Astrocyte (in vitro differentiated cells and primary cell): Measurements from ENCODE around the gene IFNL2. TPM values are rescaled to one million over a fixed set of nuclear protein-coding genes. Genes with fewer than 3 reads are reported as not detected.
A peak's percentile ranks its signal among the peaks of the same experiment; 100 is the strongest.

ENCODE experiments used
- DNase-seq: peaks from one replicate; pipeline ENCODE4 v3.0.0-alpha.2; 2010; ENCODE audit warnings: low read depth
- FAIRE-seq: peaks from 2 replicates; lab custom pipeline; 2011; peaks lifted over from hg19 to GRCh38; lab: Jason Lieb, UNC
- H2AFZ ChIP-seq: 2 replicates; pipeline ENCODE4 v1.6.0; 2012; ENCODE audit warnings: low read depth, low read length, inconsistent platforms
- H3K27ac ChIP-seq: 2 replicates; pipeline ENCODE4 v1.5.1; 2011; ENCODE audit warnings: low read depth, low read length, inconsistent platforms
- H3K27me3 ChIP-seq: 2 replicates; pipeline ENCODE4 v1.6.0; 2011; ENCODE audit warnings: low read length, inconsistent platforms; ENCODE audit not compliant: insufficient read depth
- H3K36me3 ChIP-seq: 2 replicates; pipeline ENCODE4 v1.5.1; 2011; ENCODE audit warnings: low read length, inconsistent platforms; ENCODE audit not compliant: insufficient read depth
- H3K4me1 ChIP-seq: 2 replicates; pipeline ENCODE4 v1.5.1; 2011; ENCODE audit warnings: low read length, inconsistent platforms; ENCODE audit not compliant: insufficient read depth
- H3K4me2 ChIP-seq: 2 replicates; pipeline ENCODE4 v1.6.0; 2012; ENCODE audit warnings: low read length, inconsistent platforms
- H3K4me3 ChIP-seq: 2 replicates; pipeline ENCODE4 v1.5.1; 2011; ENCODE audit warnings: low read depth, mild to moderate bottlenecking, low read length, inconsistent platforms; ENCODE audit not compliant: insufficient read depth
- H3K79me2 ChIP-seq: 2 replicates; pipeline ENCODE4 v1.6.0; 2012; ENCODE audit warnings: mild to moderate bottlenecking, low read length, inconsistent platforms; ENCODE audit not compliant: insufficient read depth
- H3K9ac ChIP-seq: 2 replicates; pipeline ENCODE4 v1.6.0; 2012; ENCODE audit warnings: mild to moderate bottlenecking, low read length, inconsistent platforms
- H3K9me3 ChIP-seq: 2 replicates; pipeline ENCODE4 v1.5.1; 2012; ENCODE audit warnings: low read depth, mild to moderate bottlenecking, low read length, inconsistent platforms; ENCODE audit not compliant: insufficient read depth
- H4K20me1 ChIP-seq: 2 replicates; pipeline ENCODE4 v1.6.0; 2012; ENCODE audit warnings: low read length, inconsistent platforms; ENCODE audit not compliant: insufficient read depth
- H3K27ac Mint-ChIP-seq: one replicate; pipeline ENCODE4 v1.8.0; 2021; ENCODE audit warnings: mild to moderate bottlenecking, mixed read lengths; ENCODE audit not compliant: unreplicated experiment
- H3K27me3 Mint-ChIP-seq: one replicate; pipeline ENCODE4 v1.8.0; 2021; ENCODE audit warnings: low read depth, mixed read lengths; ENCODE audit not compliant: unreplicated experiment
- H3K36me3 Mint-ChIP-seq: one replicate; pipeline ENCODE4 v1.8.0; 2021; ENCODE audit warnings: low read depth, mixed read lengths; ENCODE audit not compliant: unreplicated experiment
- H3K4me1 Mint-ChIP-seq: one replicate; pipeline ENCODE4 v1.8.0; 2021; ENCODE audit warnings: low read depth, mixed read lengths; ENCODE audit not compliant: unreplicated experiment
- H3K4me3 Mint-ChIP-seq: one replicate; pipeline ENCODE4 v1.8.0; 2021; ENCODE audit warnings: mild to moderate bottlenecking, moderate library complexity, mixed read lengths; ENCODE audit not compliant: unreplicated experiment
- H3K9me3 Mint-ChIP-seq: one replicate; pipeline ENCODE4 v1.8.0; 2021; ENCODE audit warnings: mild to moderate bottlenecking, mixed read lengths; ENCODE audit not compliant: unreplicated experiment
- CTCF ChIP-seq: IDR thresholded peaks from 2 replicates; pipeline ENCODE4 v1.5.1; 2011; ENCODE audit warnings: low read depth, mild to moderate bottlenecking, inconsistent platforms, low read length, moderate library complexity; ENCODE audit not compliant: insufficient read depth
- EZH2 ChIP-seq: IDR thresholded peaks from 2 replicates; pipeline ENCODE4 v1.6.1; 2012; ENCODE audit warnings: mild to moderate bottlenecking, low read length, inconsistent platforms; ENCODE audit not compliant: insufficient read depth
- total RNA-seq: library from RNA; stranded (reverse); gene quantifications from 2 replicates; pipeline ENCODE4 v1.2.1, GENCODE V29; 2021

IFNL2 gene
- total RNA-seq, 1 donor from 2014 or later: not detected

GRCh38 chr19:39248806-39249205, 19.4 kb upstream of the IFNL2 start, which contains the start of gene IFNL4:
TSS of gene IFNL4 (minus strand) at chr19:39248856.
- no peak within 1 kb of the TSS for H3K4me3 ChIP-seq
- Mint-ChIP-seq H3K4me1 (no peaks in the 10 kb centered on the region), H3K9me3 (peaks cover 3% of the 10 kb centered on the region), H3K36me3 (no peaks in the 10 kb centered on the region), H3K27ac (no peak within 1 kb of the TSS), H3K27me3 (peaks cover 53% of the 10 kb centered on the region), H3K4me3 (no peak within 1 kb of the TSS)
- no peaks in the 10 kb centered on the region for H3K4me1 ChIP-seq
- H2AFZ ChIP-seq: peak within 1 kb of the TSS; percentile 26
- peaks cover 39% of the 10 kb centered on the region for H3K27me3 ChIP-seq
- H3K9ac ChIP-seq: no peak within 1 kb of the TSS
- no peaks in the 10 kb centered on the region for H4K20me1 ChIP-seq
- FAIRE-seq: no peak
- H3K27ac ChIP-seq: no peak within 1 kb of the TSS
- H3K36me3 ChIP-seq: no peaks in the 10 kb centered on the region
- no peak for DNase-seq
- H3K4me2 ChIP-seq: no peak within 1 kb of the TSS
- no peaks in the 10 kb centered on the region for H3K79me2 ChIP-seq
- TF ChIP-seq EZH2: no peak
- no peak for TF ChIP-seq CTCF
- H3K9me3 ChIP-seq: no peaks in the 10 kb centered on the region

GRCh38 chr19:39251081-39251480, 17.1 kb upstream of the IFNL2 start:
- no peak overlapping the region for H3K27ac Mint-ChIP-seq
- Histone ChIP-seq H3K27ac (no peak overlapping the region), H3K4me1 (no peaks in the 10 kb centered on the region), H3K4me3 (no peak overlapping the region), H3K27me3 (peaks cover 39% of the 10 kb centered on the region), H3K9me3 (no peaks in the 10 kb centered on the region), H3K4me2 (no peak overlapping the region), H2AFZ (no peak overlapping the region), H3K79me2 (no peaks in the 10 kb centered on the region), H3K36me3 (no peaks in the 10 kb centered on the region), H4K20me1 (no peaks in the 10 kb centered on the region), H3K9ac (no peak overlapping the region)
- DNase-seq (no peak), FAIRE-seq (no peak)
- H3K4me1 Mint-ChIP-seq: no peaks in the 10 kb centered on the region
- no peaks in the 10 kb centered on the region for H3K36me3 Mint-ChIP-seq
- peaks cover 65% of the 10 kb centered on the region for H3K27me3 Mint-ChIP-seq
- no peak overlapping the region for H3K4me3 Mint-ChIP-seq
- no peak for TF ChIP-seq EZH2
- TF ChIP-seq CTCF: no peak
- peaks cover 3% of the 10 kb centered on the region for H3K9me3 Mint-ChIP-seq

GRCh38 chr19:39251846-39252245, 16.4 kb upstream of the IFNL2 start:
- TF ChIP-seq CTCF (no peak), EZH2 (no peak)
- Histone ChIP-seq H3K4me3 (no peak overlapping the region), H3K9ac (no peak overlapping the region), H3K9me3 (no peaks in the 10 kb centered on the region), H3K27ac (no peak overlapping the region), H4K20me1 (no peaks in the 10 kb centered on the region), H2AFZ (no peak overlapping the region), H3K36me3 (no peaks in the 10 kb centered on the region), H3K4me1 (no peaks in the 10 kb centered on the region), H3K27me3 (peaks cover 43% of the 10 kb centered on the region), H3K79me2 (no peaks in the 10 kb centered on the region), H3K4me2 (no peak overlapping the region)
- Mint-ChIP-seq H3K27ac (no peak overlapping the region), H3K4me3 (no peak overlapping the region), H3K36me3 (no peaks in the 10 kb centered on the region), H3K27me3 (peaks cover 71% of the 10 kb centered on the region), H3K4me1 (no peaks in the 10 kb centered on the region), H3K9me3 (peaks cover 3% of the 10 kb centered on the region)
- FAIRE-seq (no peak), DNase-seq (no peak)
